HG03139 (cell line): Measurements from ENCODE around the gene ANKRD11.
"Not testable (repeated sequence)": the region's sequence is repeated elsewhere in the genome, so short reads cannot be mapped to it uniquely, and the experiment has no call there.

Experiments
- ATAC-seq: cut with Tn5 transposase; IDR thresholded peaks from one replicate; pipeline ENCODE4 v1.9.1; 2021; ENCODE audit not compliant: unreplicated experiment

ANKRD11 gene

GRCh38 chr16:89334050-89334449, 156.3 kb downstream of the ANKRD11 start:
- no peak for ATAC-seq

GRCh38 chr16:89333401-89334001, 156.9 kb downstream of the ANKRD11 start:
- not testable (repeated sequence) for ATAC-seq

GRCh38 chr16:89332902-89333245, 157.5 kb downstream of the ANKRD11 start:
- no peak for ATAC-seq

- ATAC-seq: no peak
Observed at GRCh38 chr16:89332243-89332901, 158.0 kb downstream of the ANKRD11 start.

GRCh38 chr16:89331371-89332109, 158.8 kb downstream of the ANKRD11 start:
- ATAC-seq: no peak

GRCh38 chr16:89330177-89330856, 160.0 kb downstream of the ANKRD11 start:
- no peak for ATAC-seq

GRCh38 chr16:89329830-89330176, 160.6 kb downstream of the ANKRD11 start:
- ATAC-seq: not testable (repeated sequence)

GRCh38 chr16:89328412-89329400, 161.7 kb downstream of the ANKRD11 start:
- ATAC-seq: not testable (repeated sequence)

GRCh38 chr16:89326721-89327120, 163.6 kb downstream of the ANKRD11 start:
- ATAC-seq: no peak

GRCh38 chr16:89325861-89326471, 164.4 kb downstream of the ANKRD11 start:
- no peak for ATAC-seq

- ATAC-seq: no peak
Observed at GRCh38 chr16:89324056-89325010, 166.0 kb downstream of the ANKRD11 start.

GRCh38 chr16:89323120-89323960, 167.0 kb downstream of the ANKRD11 start:
- no peak for ATAC-seq

- no peak for ATAC-seq
Observed at GRCh38 chr16:89322321-89323119, 167.8 kb downstream of the ANKRD11 start.

- no peak for ATAC-seq
Observed at GRCh38 chr16:89320782-89321501, 169.4 kb downstream of the ANKRD11 start.

GRCh38 chr16:89319886-89320781, 170.2 kb downstream of the ANKRD11 start:
- ATAC-seq: no peak

GRCh38 chr16:89319631-89319885, 170.8 kb downstream of the ANKRD11 start:
- no peak for ATAC-seq
